ENCODE data around the gene FBXL2. TPM values are rescaled to one million over a fixed set of nuclear protein-coding genes. Genes with fewer than 3 reads are reported as not detected.
"Not testable (repeated sequence)": the region's sequence is repeated elsewhere in the genome, so short reads cannot be mapped to it uniquely, and the experiment has no call there.

The FBXL2 gene
- total RNA-seq, 4 donors from 2014 or later, result 0.76 to 6.0 (median 3.0) TPM

GRCh38 chr3:33317963-33318709 is 40.9 kb downstream of the FBXL2 start:
- TF ChIP-seq POLR2A (IDR thresholded peaks at IDR 0.05), result no peak
- no peak for TF ChIP-seq CTCF (IDR thresholded peaks at IDR 0.05)
- H3K4me3 ChIP-seq (ENCODE audit: low read depth, poor library complexity, severe bottlenecking), result no peak overlapping the region
- WGBS, 2 donors, result 59 to 67% methylated on average over 4 of the region's 4 CpGs
- no peak for DNase-seq (ENCODE audit: low spot score in 2 of 2)
- intact Hi-C loops (cut with DNase I; ENCODE audit: low total_unique reads), result no loop called here

GRCh38 chr3:33318710-33319380 is 41.6 kb downstream of the FBXL2 start:
- WGBS, 2 donors, result 84 to 86% methylated on average over 5 of the region's 5 CpGs
- no peak overlapping the region for H3K4me3 ChIP-seq (ENCODE audit: low read depth, poor library complexity, severe bottlenecking)
- TF ChIP-seq POLR2A (IDR thresholded peaks at IDR 0.05) (no peak), CTCF (IDR thresholded peaks at IDR 0.05) (no peak)
- no peak for DNase-seq (ENCODE audit: low spot score in 2 of 2)
- intact Hi-C loops (cut with DNase I; ENCODE audit: low total_unique reads), result no loop called here

GRCh38 chr3:33322412-33322811 is 45.2 kb downstream of the FBXL2 start:
- TF ChIP-seq POLR2A (IDR thresholded peaks at IDR 0.05) (no peak), CTCF (IDR thresholded peaks at IDR 0.05) (no peak)
- 90 to 93% methylated on average over 1 of the region's 1 CpG for WGBS, 2 donors
- intact Hi-C loops (cut with DNase I; ENCODE audit: low total_unique reads), result no loop called here

GRCh38 chr3:33331414-33331813 is 54.2 kb downstream of the FBXL2 start:
- H3K4me3 ChIP-seq (ENCODE audit: low read depth, poor library complexity, severe bottlenecking), result no peak overlapping the region
- no peak for DNase-seq (ENCODE audit: low spot score in 2 of 2)
- 84 to 90% methylated on average over 2 of the region's 2 CpGs for WGBS, 2 donors
- no peak for TF ChIP-seq CTCF (IDR thresholded peaks at IDR 0.05)
- no peak for TF ChIP-seq POLR2A (IDR thresholded peaks at IDR 0.05)
- intact Hi-C loops (cut with DNase I; ENCODE audit: low total_unique reads), result no loop called here

More at GRCh38 chr3:33322412-33322811, 45.2 kb downstream of the FBXL2 start:
- no peak overlapping the region for H3K4me3 ChIP-seq (ENCODE audit: low read depth, poor library complexity, severe bottlenecking)
- DNase-seq (ENCODE audit: low spot score in 2 of 2), result no peak

GRCh38 chr3:33334364-33334763 is 57.1 kb downstream of the FBXL2 start:
- WGBS, 2 donors, result 92 to 97% methylated on average over 2 of the region's 2 CpGs
- H3K4me3 ChIP-seq (ENCODE audit: low read depth, poor library complexity, severe bottlenecking), result no peak overlapping the region
- TF ChIP-seq CTCF (IDR thresholded peaks at IDR 0.05), result no peak
- no peak for TF ChIP-seq POLR2A (IDR thresholded peaks at IDR 0.05)
- intact Hi-C loops (cut with DNase I; ENCODE audit: low total_unique reads), result no loop called here
- DNase-seq (ENCODE audit: low spot score in 2 of 2), result no peak

- intact Hi-C loops (cut with DNase I; ENCODE audit: low total_unique reads); DNase-seq (ENCODE audit: low spot score in 2 of 2); H3K4me3 ChIP-seq (ENCODE audit: low read depth, poor library complexity, severe bottlenecking): not testable (repeated sequence)
These were observed 61.8 kb downstream of the FBXL2 start for GRCh38 chr3:33338936-33339465.
